DND-41 (cell line): ENCODE measurements around the gene AK5.

Source experiments
- CTCF ChIP-seq: IDR thresholded peaks from 2 replicates; pipeline ENCODE4 v1.5.1; 2012; ENCODE audit warnings: borderline replicate concordance, low read length, moderate library complexity, mild to moderate bottlenecking; ENCODE audit not compliant: poor library complexity, severe bottlenecking; ENCODE audit errors: extremely low read depth
- EZH2 ChIP-seq: IDR thresholded peaks from 3 replicates; pipeline ENCODE4 v1.6.1; 2012; ENCODE audit warnings: borderline replicate concordance, low read depth, mild to moderate bottlenecking, moderate library complexity, low read length, inconsistent platforms; ENCODE audit not compliant: severe bottlenecking

- no peak for TF ChIP-seq EZH2
- TF ChIP-seq CTCF: no peak
These were observed 208.1 kb downstream of the AK5 start for GRCh38 chr1:77489910-77490309.
